Hepatocyte (in vitro differentiated cells): Measurements from ENCODE around the gene BORCS5.

Source experiments
- CTCF ChIP-seq: fragments of 200-600 bp; sonication (generic); IDR thresholded peaks from 2 replicates; pipeline ENCODE4 v1.5.1; 2016; ENCODE audit warnings: antibody characterized with exemption, mild to moderate bottlenecking; ENCODE audit not compliant: poor library complexity
- EZH2 ChIP-seq: fragments of 200-600 bp; sonication (generic); IDR thresholded peaks from 2 replicates; pipeline ENCODE4 v1.6.1; 2016; ENCODE audit warnings: antibody characterized with exemption, mild to moderate bottlenecking, borderline replicate concordance

- no peak for TF ChIP-seq CTCF
- no peak for TF ChIP-seq EZH2
Measured at GRCh38 chr12:12503384-12504078, 146.7 kb downstream of the BORCS5 start.
